Measurements from ENCODE around the gene THEM5.

THEM5 gene

DNA sequence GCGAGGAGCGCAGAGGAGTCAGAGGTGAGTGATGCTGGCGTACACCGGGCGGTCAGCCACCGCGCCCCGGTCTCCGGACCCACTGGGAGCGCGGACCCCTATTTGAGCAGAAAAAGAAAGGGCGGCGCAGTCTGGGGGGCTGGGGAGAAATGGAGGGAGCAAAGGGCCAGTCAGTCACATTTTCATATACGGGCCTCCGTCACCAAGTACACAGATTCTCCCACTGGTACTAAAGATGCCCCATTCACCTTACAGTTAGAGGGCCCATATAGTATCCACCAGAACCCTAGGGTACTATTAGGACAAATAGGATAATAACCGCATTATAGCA lies 14.5 kb downstream of the THEM5 start:
- DNase-seq, result no peak

DNA sequence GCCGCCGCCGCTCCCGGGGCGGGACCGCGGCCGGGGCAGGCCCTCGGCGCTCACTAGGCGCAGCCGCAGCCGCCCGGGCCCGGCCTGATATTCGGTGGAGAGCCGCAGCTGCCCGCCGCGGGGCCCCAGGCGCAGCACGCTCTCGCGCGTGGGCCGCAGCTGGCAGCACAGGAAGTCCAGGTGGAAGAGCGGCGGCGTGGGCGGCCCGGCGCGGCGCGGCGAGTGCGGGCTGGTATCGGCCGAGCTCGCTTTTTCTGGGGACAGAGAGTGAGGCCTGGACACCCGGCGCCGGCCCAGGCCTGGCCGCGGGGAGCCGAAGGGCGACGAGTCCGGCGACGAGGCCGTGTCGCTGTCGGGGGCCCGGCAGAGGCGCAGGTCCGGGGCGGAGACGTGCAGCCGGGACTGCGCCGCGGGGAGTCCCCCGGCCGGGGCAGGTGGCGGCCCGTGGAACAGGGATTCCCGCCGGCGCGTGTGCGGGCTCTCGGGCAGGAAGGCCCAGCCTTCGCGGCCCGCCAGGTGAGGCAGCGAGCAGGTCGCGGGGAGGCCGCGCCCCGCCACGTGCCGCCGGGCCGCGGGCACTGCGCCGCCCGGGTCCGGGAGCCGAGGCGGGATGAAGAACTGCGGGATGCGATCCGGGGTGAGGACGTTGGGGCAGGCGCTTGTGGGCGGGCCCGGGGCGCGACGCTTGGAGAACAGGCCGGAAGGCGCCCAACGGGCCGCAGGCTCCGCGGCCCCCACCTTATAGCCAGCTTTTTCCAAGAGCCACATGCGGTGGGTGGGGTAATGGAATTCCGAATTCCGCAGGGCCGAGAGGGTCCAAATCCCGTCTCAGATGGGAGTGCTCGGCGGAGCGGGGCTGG lies 15.1 kb downstream of the THEM5 start:
- DNase-seq, result no peak

DNA sequence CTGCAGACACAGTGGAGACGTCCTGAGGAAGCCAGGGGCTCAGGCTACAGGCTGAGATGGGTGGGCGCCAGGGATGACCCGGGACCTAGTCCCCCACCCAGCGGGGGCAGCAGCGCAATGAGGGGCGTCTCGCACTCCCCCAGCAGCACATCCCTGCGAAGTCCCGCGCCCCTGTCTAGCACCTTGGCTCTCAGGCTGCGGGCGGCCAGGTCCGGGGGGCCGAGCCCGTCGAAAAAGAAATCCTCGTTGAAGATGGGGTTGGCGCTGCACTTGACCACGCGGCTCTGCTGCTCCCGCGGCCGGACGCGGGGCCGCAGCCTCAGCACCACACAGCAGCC lies 15.7 kb downstream of the THEM5 start:
- DNase-seq, result no peak

DNA sequence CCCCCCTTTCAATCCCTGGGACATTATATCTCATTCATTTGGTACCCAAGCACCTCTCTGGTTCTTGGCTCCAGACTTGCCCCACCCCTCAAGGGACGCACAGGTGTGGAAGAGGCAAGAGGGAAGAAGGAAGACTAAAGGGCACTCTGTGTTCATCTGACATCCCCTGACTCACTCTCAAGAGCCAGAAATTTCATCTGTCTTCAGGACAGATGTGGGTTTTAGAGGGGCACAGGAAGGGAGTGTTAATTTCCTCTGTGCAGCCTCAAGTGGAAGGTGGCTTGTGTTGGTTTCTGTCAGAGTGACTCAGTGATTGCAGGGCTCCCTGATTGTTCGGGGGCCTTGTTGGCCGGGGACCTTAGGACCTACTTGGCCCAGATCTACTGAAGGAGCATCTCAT lies 16.3 kb downstream of the THEM5 start:
- no peak for DNase-seq

DNA sequence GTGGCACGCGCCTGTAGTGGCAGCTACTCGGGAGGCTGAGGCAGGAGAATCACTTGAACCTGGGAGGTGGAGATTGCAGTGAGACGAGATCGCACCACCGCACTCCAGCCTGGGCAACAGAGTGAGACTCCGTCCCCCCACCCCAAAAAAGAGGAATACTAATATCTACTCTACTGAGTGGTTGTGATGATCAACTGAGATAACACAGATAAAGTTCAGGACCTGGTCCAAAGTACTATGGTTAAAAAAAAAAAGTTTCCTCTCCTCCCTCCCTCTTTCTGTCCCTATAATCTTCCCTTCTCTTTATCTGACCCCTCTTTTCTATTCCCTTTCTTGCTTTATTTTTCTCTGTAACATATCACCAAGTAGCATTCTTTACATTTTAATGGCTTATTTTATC lies 17.9 kb downstream of the THEM5 start:
- DNase-seq, result no peak

DNA sequence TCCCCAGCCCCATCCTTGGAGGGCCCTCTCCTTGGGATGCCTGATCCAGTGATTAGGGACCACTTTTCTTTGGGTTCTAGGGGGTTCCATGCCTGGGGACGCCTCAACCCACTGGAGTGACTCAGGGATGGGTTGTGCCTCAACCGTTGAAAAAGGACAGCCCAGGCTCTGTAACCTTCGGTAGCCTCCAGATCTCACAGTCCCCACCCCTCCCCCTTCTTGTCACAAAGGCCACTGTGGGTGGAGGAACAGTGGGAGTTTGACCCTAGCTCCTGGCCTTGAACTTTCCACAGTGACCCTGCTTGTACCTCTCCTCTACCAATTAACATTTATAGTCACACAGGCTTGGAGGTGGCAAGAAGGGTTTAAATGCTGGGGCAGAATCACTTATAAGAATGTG lies 19.3 kb downstream of the THEM5 start:
- DNase-seq, result no peak

DNA sequence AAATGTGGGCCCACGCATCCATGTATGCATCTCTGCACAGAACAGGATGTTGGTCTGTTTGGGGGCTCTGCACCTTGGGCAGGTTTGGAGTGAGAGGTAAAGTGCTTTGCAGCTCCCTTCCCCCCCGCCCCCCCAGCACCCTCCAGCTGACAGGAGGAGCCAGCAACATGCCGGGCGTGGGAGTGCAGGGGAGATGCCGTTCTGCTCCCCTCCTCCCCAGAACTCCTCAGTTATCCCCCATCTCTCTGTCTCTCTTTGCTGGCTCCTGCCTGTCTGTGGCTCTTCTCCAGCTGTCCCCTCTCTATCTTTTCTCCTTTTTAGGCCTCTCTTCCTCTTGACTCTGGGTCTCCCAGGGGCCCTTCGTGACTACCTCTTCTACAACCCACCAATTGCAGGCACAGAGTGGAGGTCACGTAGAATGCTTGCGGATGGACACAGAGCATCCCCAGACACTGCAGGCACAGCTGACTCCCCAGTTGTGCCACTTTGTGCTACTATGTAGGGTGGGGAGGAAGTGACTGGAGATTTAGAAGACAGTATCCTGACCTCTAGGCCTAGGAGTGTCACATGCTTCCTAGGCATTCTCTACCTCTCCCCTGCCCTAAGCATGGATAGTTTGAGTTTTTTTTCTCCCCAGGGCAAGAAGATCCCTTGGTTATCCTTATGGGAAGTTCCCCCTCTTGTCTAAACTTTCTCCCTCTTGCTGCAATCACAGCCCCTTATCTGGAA lies 20.2 kb downstream of the THEM5 start:
- no peak for DNase-seq

DNA sequence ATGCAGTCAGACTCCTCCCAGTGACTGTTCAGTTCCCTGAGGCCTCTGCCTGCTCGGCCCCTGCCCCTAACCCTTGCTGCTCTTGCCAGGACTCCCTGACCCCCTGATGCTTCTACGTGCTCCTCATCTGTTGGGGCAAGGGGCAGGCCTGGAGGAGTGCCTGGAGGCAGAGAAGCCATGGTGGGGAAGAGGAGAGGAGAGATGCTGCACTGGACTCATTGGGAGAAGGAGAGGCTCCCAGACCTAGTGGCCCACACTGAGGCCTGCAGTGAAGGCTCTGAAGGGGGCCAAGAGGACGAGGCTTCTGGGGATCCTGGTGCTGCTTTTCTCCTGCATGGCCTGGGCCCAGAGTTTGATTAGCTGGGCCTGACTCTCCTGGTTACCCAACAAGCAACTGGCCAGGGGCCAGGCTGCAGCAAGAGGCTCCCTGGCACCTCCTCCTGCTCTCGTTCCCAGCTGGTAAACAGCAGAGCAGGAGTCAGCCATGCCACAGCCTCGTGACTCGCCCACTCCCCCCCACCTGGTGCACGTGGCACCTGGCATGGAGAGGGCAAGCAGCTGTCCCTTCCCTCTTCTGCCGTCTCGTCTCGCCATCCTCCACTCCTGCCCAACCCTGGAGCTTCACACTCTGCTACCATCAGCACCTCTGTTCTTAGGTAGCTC lies 21.1 kb downstream of the THEM5 start:
- DNase-seq, result no peak

DNA sequence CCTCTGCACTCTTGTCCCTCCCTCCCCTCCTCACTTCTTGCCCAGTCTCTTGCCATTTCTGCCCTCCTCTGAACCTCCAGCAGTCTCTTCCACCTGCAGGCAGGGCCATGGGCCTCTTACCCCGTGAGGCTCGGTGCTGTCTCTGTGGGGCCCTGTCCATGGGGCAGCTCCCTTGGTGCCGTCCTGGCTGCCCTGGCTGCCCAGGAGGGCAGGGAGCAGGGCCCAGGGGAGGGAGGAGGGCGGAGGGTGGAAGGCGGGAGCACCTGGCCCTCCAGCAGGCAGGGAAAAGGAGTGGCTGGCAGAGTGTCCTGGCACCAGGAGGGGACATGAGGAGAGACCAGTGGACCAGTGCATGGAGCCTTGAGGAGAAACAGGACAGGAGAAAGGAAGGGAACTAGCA lies 21.9 kb downstream of the THEM5 start, which contains the start of gene RORC:
Gene RORC, minus strand, starts transcription at position 198 of the 400 bp plus-strand sequence. Its CDS starts 38 bp downstream, at position 160.
- no peak for DNase-seq

DNA sequence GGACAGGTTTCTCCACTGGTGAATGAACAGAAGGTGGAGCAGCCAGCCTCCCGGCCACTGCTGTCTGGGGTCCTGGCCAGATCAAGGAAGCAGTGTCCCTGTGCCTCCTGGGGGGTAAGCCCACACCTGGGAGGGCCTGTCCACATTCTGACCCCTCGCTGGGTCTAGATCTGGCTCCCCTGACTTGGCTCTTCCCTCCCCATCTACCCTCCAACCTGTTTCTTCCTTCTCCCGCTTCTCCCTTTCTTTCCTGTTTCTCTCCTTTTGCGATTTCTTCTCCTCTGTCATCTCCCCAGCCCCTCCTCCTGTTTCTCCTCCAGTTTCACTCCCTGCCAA lies 22.3 kb downstream of the THEM5 start:
- DNase-seq, result no peak

DNA sequence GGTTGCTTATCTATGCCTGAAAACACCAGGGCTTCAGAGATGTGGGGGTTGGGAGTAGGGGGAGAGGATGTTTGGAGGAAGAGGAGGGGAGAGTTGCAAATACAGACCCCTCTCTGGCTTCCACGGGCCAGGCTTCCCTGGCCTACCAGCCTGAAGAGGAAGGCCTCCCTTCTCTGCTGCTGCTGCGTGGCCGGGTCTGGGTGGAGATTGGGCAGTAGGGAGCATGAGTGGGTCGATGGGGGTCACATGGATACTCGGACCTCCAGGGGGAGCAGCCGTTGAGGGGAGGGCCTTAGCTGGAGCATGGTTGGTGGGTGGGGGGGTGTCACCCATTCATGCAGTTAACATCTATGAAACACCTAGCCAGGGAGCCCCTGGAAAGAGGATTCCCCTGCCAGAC lies 23.5 kb downstream of the THEM5 start:
- DNase-seq, result no peak

DNA sequence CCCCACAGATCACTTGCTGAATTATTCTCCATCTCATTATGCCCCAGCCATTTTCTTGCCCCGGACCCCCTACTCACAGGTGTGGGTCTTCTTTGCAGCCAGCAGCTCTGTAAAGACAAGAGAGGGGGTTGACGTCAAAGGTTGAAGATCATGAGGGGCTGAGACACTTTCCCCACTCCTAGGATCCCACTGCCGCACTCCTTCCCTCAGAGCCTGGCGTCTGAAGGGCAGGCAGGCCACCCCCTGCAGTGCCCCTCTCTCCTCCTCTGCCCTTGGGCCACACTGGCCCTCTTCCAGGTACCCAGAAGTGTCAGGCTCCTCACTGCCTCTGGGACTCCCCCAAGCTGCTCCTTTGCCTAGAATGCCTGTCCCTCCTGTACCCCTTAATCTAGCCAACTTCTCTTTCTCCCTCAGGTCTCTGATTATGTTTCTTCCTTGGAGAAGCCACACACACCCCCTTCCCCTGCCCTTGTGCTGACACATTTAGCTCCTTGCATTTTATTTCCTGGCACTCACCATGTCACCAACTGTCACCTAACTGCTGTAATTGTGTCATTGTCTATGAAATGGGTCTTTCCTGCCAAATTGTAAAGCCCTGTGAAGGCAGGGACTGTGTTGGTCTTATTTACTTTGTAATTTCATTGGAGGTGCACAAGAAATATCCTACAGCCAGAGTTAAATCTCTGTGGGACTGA lies 24.0 kb downstream of the THEM5 start:
- peak; percentile 11 for DNase-seq

DNA sequence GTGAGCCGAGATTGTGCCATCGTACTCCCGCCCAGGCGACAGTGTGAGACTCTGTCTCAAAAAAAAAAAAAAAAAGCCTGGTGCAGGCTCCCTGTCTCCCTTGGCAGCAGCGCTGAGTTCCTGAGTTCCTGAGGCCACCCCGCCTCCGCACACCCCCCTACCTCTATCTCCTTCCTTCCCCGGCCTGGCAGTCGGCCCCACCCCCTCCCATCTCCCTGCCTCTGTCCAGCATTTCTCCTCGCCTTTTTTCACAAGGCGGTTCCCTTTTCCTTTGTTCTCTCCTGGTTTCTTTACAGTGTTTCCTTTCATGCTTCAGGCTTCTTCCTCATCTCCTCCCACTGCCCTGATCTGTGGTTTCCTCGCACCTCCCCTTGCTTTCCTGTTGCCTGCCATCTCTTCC lies 24.6 kb downstream of the THEM5 start:
- DNase-seq, result peak; percentile 45

DNA sequence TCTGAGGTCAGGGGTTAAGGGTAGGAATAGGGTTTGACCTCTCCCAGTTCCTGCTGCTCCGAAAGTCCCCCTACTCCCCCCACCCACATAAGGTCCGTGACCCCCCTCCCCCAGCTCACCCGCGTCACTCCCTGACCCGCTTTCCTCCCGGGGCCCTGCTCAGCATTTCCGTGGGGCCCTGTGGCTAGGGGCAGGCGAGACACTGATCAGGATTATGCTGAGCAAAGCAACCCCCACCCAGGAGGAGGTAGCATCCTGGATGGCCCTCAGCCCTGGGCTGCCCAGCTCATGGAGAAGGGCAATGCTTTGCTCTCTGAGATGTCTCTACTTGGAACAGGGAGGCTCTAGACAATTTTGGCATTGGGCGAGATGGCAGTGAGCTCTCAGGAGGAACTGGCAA lies 25.7 kb downstream of the THEM5 start:
- DNase-seq, result no peak

DNA sequence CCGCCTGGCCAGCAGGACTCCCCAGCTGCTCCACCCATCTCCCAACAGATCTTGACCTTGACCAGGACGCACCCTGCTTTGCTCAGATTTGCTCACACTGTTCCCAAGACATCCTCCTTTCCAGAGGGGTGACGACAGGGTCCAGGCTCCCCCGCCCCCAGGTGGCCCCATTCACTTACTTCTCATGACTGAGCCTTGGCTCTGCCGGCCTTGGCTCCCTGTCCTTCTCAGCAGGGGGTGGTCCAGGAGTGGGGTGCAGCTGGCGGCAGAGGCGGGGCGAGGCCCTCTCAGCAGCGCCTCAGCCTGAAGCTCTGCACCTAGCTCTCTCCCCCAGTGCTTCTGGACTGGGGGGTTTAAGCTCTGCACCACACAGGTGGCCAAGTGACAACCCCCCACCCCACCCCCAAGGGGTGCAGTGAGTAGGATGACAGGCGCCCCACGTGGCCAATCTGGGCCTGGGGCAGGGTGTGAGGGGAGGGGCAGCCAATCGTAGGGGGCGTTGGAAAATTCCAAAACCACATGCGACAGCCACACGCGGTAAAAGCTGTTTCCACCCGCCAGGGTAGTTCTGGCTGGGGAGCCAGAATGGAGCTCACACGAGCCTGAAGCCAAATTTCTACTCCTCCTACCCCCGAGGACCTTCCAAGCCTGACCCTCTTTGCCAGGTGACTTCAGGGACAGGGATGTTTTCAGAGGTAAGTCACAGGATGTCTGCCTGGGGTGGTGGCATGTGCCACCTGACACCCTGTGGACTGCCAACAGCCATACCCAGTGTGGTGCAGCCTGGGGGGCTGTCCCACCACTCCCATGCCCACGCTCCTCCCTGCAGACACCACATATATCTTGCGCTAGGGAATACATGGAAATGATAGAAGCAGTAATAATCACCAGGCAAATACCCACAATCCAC lies 27.5 kb downstream of the THEM5 start:
- DNase-seq, result no peak

DNA sequence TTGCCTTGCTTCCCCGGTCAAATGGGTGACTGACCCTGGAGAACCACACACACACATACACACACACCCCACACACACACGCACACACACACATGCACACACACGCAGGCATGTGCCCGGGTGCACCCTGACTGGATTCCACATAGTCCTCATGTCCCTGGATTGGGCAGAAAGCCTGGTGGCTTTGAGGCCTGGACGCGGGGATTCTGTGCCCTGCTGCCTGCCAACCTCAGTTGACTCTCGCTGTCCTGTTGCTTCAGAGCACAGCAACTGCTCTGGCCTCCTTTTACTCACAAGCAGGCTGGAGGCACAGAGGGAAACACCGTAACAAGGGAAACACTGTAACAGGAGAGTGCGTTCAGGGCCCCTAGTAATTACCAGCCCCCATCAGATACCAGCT lies 28.3 kb downstream of the THEM5 start:
- no peak for DNase-seq

DNA sequence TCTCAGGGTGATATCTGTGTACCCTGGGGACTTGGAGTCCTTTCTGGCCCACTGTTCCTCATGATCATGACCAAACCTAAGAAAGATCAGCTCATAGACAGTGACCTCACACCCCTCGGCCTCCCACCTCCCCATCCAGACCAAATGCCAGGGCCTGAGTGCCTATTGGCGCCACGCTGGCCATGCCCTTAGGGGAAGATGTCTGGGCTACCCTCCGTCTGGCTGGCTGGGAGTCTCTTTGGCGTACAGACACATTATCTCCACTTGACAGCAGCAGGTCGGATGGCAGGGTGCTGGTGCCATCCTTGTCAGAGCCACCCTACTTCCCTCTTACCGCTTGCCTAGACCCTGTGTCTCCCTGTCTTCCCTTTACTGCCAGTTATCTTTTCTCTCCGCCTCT lies 30.3 kb downstream of the THEM5 start:
- no peak for DNase-seq

DNA sequence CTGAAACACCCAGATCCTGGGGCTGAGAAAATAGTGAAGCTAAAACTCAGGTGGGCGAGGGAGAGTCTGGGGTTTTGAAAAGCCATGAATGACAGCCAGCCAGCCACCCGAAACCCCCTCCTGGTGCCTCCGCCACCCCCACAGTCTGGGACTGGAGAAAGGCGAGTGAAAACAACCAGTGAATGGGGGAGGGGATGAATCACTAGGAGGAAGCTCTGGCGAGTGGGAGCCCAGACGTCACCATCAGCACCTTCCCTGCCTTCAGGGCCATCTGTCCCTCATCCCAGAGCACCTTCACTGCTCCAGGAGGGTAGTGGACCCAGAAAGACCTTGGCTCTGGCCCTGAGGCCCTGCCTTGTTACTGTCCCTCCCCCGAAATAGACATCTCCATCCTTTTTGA lies 31.1 kb downstream of the THEM5 start:
- no peak for DNase-seq

DNA sequence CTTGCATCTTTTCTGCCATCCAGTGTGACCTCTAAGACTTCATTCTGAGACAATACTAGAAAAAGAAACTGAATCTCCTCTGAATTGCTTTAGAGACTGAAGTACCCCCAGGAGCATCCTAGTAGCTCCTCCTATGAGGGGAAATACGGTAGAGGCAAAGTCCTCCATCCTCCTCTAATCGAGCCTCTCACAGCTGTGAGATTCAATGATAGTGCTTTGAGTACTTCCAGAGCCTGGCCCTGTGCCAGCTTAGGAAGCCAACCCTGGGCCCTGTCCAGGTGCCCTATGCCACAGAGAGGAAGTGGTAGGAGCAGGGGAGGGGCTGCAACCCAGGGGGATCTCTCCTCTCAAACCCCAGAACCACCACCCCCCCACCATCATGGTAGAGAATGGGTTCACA lies 32.6 kb downstream of the THEM5 start:
- DNase-seq, result no peak

DNA sequence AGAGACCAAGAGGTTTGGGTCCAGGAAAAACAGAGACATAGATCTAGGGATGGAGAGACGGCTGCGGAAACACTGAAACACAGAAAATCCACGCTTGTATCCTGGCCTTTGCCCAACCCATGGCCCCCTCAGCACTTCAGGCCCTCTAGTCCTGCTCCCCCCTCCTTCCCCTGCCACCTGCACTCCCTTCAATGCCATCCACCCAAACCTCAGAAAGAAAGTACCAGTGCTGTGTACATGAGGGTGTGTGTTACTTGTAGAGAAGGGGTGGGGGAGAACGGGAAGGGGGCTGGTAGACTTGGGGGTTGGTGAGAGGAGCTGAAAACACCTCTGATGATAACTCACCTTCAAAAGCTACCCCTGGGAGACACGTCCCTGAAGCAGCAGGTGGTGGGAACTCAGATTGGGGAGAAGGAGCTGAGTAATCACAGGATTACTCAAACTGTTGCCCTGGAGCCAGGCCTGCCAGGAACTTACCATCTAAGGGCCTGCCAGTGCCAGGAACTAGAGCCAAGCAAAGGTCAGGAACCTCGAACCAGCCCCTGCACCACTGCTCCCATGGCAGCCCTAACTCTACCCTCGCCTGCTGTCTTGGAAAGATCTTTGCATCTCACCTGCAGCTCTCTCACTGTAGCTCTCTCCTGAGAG lies 33.4 kb downstream of the THEM5 start:
- DNase-seq, result no peak

DNA sequence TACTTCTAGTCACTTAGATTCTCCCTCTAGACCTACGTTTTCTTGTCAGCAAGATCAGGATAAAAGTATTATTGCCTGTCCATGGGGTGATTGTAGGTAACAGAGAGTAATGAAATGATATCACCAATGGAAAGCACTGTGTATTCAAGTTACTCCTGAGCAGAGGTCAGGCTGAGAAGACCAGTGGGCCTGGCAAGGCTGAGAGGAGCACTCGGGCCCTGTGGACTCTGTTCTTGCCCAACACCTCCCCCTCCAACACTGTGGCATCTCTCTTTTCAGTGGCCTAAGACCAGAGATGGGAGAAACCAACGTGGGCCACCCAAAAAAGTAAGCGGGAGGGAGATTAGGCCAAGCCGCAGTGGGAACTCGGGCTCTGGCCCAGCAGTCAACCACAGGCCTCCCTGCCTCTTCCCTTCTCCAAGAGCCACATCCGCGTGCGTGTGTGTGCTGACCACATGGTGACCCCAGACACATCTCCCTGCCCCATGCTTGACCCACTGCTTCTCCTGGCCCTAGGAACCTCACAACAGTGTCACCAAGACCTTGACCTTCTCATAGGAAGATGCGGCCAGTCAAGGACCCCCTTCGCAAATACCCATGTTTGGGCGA lies 34.2 kb downstream of the THEM5 start:
- no peak for DNase-seq

DNA sequence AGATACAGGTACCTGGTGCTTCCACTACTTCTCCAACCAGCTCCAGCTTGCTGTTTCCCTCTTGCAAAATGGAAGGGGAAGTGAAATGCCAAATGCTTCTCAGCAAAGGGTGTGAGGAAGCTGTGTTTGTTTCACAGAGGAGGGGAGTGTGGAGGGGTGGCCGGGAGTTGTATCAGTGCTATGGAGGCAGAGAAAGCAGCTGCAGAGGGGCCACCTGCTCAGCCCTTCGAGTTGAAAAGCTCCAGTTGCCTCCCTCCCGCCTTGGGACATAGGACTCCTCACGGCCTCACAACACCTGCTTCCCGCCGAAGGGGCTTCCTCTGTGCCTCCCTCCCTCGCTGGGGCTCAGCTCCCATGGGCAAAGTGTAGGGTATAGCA lies 36.2 kb downstream of the THEM5 start:
- no peak for DNase-seq
